Brain microvascular endothelial cell (primary cell): ENCODE results near the gene GLMN.
"Not testable (repeated sequence)": the region's sequence is repeated elsewhere in the genome, so short reads cannot be mapped to it uniquely, and the experiment has no call there.

Experiments
- DNase-seq: peaks from one replicate; pipeline ENCODE4 v3.0.0-alpha.2; 2020
- H3K27ac ChIP-seq: fragments of 250-450 bp; sonication (Bioruptor Pico); 2 replicates; pipeline ENCODE4 v1.5.1; 2020; ENCODE audit warnings: mild to moderate bottlenecking, moderate library complexity
- H3K27me3 ChIP-seq: fragments of 250-450 bp; sonication (Bioruptor Pico); replicated peaks from 2 replicates; pipeline ENCODE4 v1.5.1; 2020; ENCODE audit warnings: mild to moderate bottlenecking
- H3K36me3 ChIP-seq: fragments of 250-450 bp; sonication (Bioruptor Pico); replicated peaks from 2 replicates; pipeline ENCODE4 v1.5.1; 2020; ENCODE audit warnings: mild to moderate bottlenecking
- H3K4me3 ChIP-seq: 2 replicates; pipeline ENCODE4 v1.5.1; 2011; ENCODE audit warnings: low read depth, mild to moderate bottlenecking, control low read depth, low read length, moderate library complexity
- CTCF ChIP-seq: IDR thresholded peaks from 2 replicates; pipeline ENCODE4 v1.5.1; 2011; ENCODE audit warnings: low read depth, mild to moderate bottlenecking, moderate library complexity, low read length, control low read depth, inconsistent platforms; ENCODE audit errors: missing control alignments
- in situ Hi-C: cut with HindIII; loops from 2 replicates; pipeline ENCODE4 v1.10.0; 2017; ENCODE audit warnings: low sequenced_read_pairs, low pct_ligation_motif_present

Gene GLMN

GRCh38 chr1:92262516-92262915 lies 36.3 kb downstream of the GLMN start:
- TF ChIP-seq CTCF: no peak
- in situ Hi-C loops: no loop called here
- H3K36me3 ChIP-seq: peaks cover 6% of the 10 kb centered on the region

GRCh38 chr1:92259350-92259749 lies 39.4 kb downstream of the GLMN start:
- no peak for DNase-seq
- no peaks in the 10 kb centered on the region for H3K27me3 ChIP-seq
- no peak overlapping the region for H3K27ac ChIP-seq
- TF ChIP-seq CTCF: no peak
- peaks cover 6% of the 10 kb centered on the region for H3K36me3 ChIP-seq
- in situ Hi-C loops: no loop called here
- no peak overlapping the region for H3K4me3 ChIP-seq

More at GRCh38 chr1:92262516-92262915, 36.3 kb downstream of the GLMN start:
- no peak overlapping the region for H3K27ac ChIP-seq
- no peaks in the 10 kb centered on the region for H3K27me3 ChIP-seq
- H3K4me3 ChIP-seq: no peak overlapping the region
- DNase-seq: no peak

DNA sequence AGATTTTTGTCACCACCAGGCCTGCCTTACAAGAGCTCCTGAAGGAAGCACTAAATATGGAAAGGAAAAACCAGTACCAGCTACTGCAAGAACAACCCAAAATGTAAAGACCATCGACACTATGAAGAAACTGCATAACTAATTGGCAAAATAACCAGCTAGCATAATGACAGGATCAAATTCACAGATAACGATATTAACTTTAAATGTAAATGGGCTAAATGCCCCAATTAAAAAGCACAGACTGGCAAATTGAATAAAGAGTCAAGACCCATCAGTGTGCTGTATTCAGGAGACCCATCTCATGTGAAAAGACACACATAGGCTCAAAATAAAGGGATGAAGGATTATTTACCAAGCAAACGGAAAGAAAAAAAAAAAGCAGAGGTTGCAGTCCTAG lies 44.1 kb downstream of the GLMN start:
- H3K4me3 ChIP-seq, in situ Hi-C loops, H3K27me3 ChIP-seq, H3K27ac ChIP-seq, H3K36me3 ChIP-seq, DNase-seq: not testable (repeated sequence)

DNA sequence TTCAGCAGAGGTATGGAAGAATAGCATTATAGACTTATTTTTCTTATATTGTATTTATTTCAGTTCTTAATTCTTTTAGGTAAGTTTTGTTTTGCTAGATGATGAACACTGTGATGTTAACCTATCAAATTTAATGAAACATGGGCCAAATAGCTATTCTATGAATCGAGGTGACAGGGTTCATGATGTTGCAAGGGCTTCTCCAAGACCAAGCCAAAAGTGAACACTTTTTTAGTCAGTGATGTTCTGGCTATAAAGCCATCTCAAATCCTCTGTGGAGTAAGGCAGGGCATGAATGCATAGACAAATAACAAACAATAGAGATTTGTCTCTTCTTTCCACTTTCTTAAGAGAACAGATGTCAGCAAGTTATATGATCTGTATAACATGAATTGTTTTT lies 54.4 kb downstream of the GLMN start:
- Histone ChIP-seq H3K4me3 (no peak overlapping the region), H3K36me3 (no peaks in the 10 kb centered on the region), H3K27me3 (no peaks in the 10 kb centered on the region), H3K27ac (no peak overlapping the region)
- in situ Hi-C loops: no loop called here
- no peak for DNase-seq
- no peak for TF ChIP-seq CTCF

DNA sequence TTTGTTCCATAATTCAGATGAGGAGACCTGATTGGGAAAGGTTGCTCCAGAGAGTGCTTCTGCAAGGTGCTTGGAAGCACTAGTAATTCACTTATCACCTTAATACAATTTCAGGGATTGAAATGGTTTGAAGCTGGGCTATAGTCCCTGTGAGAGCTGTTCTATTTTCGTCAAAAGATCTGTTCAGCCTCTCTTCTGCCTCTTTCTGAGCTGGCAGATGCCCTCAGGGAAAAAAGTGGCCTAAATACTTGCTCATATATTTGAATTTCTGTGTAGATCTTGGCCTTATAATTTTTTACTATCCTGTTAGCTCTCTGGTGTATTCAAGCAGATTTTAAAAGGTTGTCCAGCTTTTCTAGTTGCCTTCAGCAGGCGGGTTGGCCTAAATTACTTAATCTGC lies 58.8 kb downstream of the GLMN start:
- Histone ChIP-seq H3K27ac (no peak overlapping the region), H3K36me3 (no peaks in the 10 kb centered on the region), H3K4me3 (no peak overlapping the region), H3K27me3 (no peaks in the 10 kb centered on the region)
- TF ChIP-seq CTCF: no peak
- DNase-seq: no peak
- in situ Hi-C loops: no loop called here

GRCh38 chr1:92230736-92231135 lies 68.1 kb downstream of the GLMN start:
- Histone ChIP-seq H3K27ac (no peak overlapping the region), H3K4me3 (no peak overlapping the region), H3K36me3 (no peaks in the 10 kb centered on the region), H3K27me3 (no peaks in the 10 kb centered on the region)
- in situ Hi-C loops: no loop called here
- DNase-seq: no peak
- TF ChIP-seq CTCF: no peak
